GM06990 (cell line): ENCODE measurements around the gene SYTL2.

Experiments
- DNase-seq: peaks from one replicate; pipeline ENCODE4 v3.0.0-alpha.2; 2011; ENCODE audit not compliant: insufficient read length; ENCODE audit errors: extremely low read depth
- H3K27me3 ChIP-seq: replicated peaks from 2 replicates; pipeline ENCODE4 v1.6.0; 2011; ENCODE audit warnings: low read length; ENCODE audit not compliant: control insufficient read depth, insufficient read depth
- H3K36me3 ChIP-seq: 2 replicates; pipeline ENCODE4 v1.5.1; 2011; ENCODE audit warnings: low read length; ENCODE audit not compliant: control insufficient read depth, insufficient read depth
- H3K4me3 ChIP-seq: replicated peaks from 2 replicates; pipeline ENCODE4 v1.5.1; 2011; ENCODE audit warnings: low read depth, mild to moderate bottlenecking, control low read depth, low read length
- CTCF ChIP-seq: IDR thresholded peaks from 2 replicates; pipeline ENCODE4 v1.5.1; 2011; ENCODE audit warnings: low read length, control low read depth, mild to moderate bottlenecking, inconsistent platforms; ENCODE audit not compliant: insufficient read depth, poor library complexity, severe bottlenecking

SYTL2 gene

GRCh38 chr11:85848556-85848955 lies 37.6 kb upstream of the SYTL2 start:
- no peak for TF ChIP-seq CTCF
- Histone ChIP-seq H3K36me3 (no peaks in the 10 kb centered on the region), H3K27me3 (no peaks in the 10 kb centered on the region), H3K4me3 (no peak overlapping the region)
- no peak for DNase-seq

GRCh38 chr11:85848006-85848405 lies 37.1 kb upstream of the SYTL2 start:
- no peak overlapping the region for H3K4me3 ChIP-seq
- no peaks in the 10 kb centered on the region for H3K36me3 ChIP-seq
- no peak for DNase-seq
- no peak for TF ChIP-seq CTCF
- no peaks in the 10 kb centered on the region for H3K27me3 ChIP-seq

- no peak overlapping the region for H3K4me3 ChIP-seq
- no peaks in the 10 kb centered on the region for H3K36me3 ChIP-seq
- DNase-seq: no peak
- TF ChIP-seq CTCF: no peak
- H3K27me3 ChIP-seq: no peaks in the 10 kb centered on the region
Observed at GRCh38 chr11:85847436-85847835, 36.5 kb upstream of the SYTL2 start.

- DNase-seq: no peak
- Histone ChIP-seq H3K27me3 (no peaks in the 10 kb centered on the region), H3K4me3 (no peak overlapping the region), H3K36me3 (no peaks in the 10 kb centered on the region)
- no peak for TF ChIP-seq CTCF
Observed at GRCh38 chr11:85845124-85845631, 34.2 kb upstream of the SYTL2 start.

GRCh38 chr11:85844439-85845123 lies 33.6 kb upstream of the SYTL2 start:
- H3K4me3 ChIP-seq: no peak overlapping the region

More at GRCh38 chr11:85844439-85845123, 33.6 kb upstream of the SYTL2 start:
- Histone ChIP-seq H3K36me3 (no peaks in the 10 kb centered on the region), H3K27me3 (no peaks in the 10 kb centered on the region)
- no peak for TF ChIP-seq CTCF
- DNase-seq: no peak
